ENCODE results near the gene ZNF385A. TPM values are rescaled to one million over a fixed set of nuclear protein-coding genes. Genes with fewer than 3 reads are reported as not detected.
A peak's percentile ranks its signal among the peaks of the same experiment; 100 is the strongest.

The ZNF385A gene
- total and polyA plus RNA-seq, 2 of the 4 experiments (the other 2 are of a cell fraction), result 0.36 to 2.5 TPM

GRCh38 chr12:54412786-54413185 is 28.3 kb upstream of the ZNF385A start (continued):
- no peak for TF ChIP-seq SMC3 (IDR thresholded peaks at IDR 0.05; ENCODE audit: low read depth, low read length)

GRCh38 chr12:54412348-54412747 is 27.8 kb upstream of the ZNF385A start:
- H3K4me1 ChIP-seq (ENCODE audit: control insufficient read depth, insufficient read depth, low read length), result peaks cover 34% of the 10 kb centered on the region
- no peak for ATAC-seq (ENCODE audit: low read depth)
- dilution Hi-C loops (cut with HindIII; ENCODE audit: low sequenced_read_pairs, unreplicated experiment), result no loop called here

More at GRCh38 chr12:54412348-54412747, 27.8 kb upstream of the ZNF385A start:
- Histone ChIP-seq H2BK15ac (ENCODE audit: low read depth, low read length) (no peak overlapping the region), H3K79me1 (ENCODE audit: low read depth in 1 of 2, low read length in 2 of 2) (peaks cover 22 to 75% of the 10 kb centered on the region in 2 experiments), H4K8ac (ENCODE audit: low read depth in 2 of 2, low read length in 2 of 2) (no peak overlapping the region), H2BK20ac (ENCODE audit: low read depth, low read length) (no peak overlapping the region), H3K18ac (ENCODE audit: low read depth, low read length) (no peak overlapping the region), H3K36me3 (ENCODE audit: control insufficient read depth, insufficient read depth, low read length) (peaks cover 40% of the 10 kb centered on the region), H3K14ac (replicated peaks; ENCODE audit: low read depth, low read length) (peak overlapping the region; percentile 21; the same call in 1 of the 2 replicates), H3K9me3 (ENCODE audit: control insufficient read depth, insufficient read depth, low read length) (no peaks in the 10 kb centered on the region), H3K27me3 (ENCODE audit: control insufficient read depth, insufficient read depth, low read length) (no peaks in the 10 kb centered on the region), H3K23ac (ENCODE audit: low read depth, low read length) (peak overlapping the region; percentile 41), H3K4me2 (ENCODE audit: low read depth, low read length) (no peak overlapping the region; the same call in 1 of the 2 replicates), H3K9me1 (ENCODE audit: insufficient read depth, low read length) (peaks cover 29% of the 10 kb centered on the region), H3K4ac (ENCODE audit: low read depth, low read length) (peak overlapping the region; percentile 38; the same call in 1 of the 2 replicates), H3K9ac (ENCODE audit: low read depth, low read length) (0 out of 2 replicates have a peak overlapping the region, but pooled peaks have one; percentile 34), H3K56ac (ENCODE audit: extremely low read depth, insufficient read depth, low read length) (peak overlapping the region; percentile 10; the same call in 1 of the 2 replicates), H4K20me1 (ENCODE audit: insufficient read depth, low read length) (peaks cover 97% of the 10 kb centered on the region), H2BK5ac (ENCODE audit: low read depth, low read length, poor library complexity, severe bottlenecking) (peak overlapping the region; percentile 67), H2BK120ac (ENCODE audit: low read depth, low read length) (no peak overlapping the region), H2AFZ (replicated peaks; ENCODE audit: low read length, poor library complexity) (no peak overlapping the region), H2AK9ac (replicated peaks; ENCODE audit: low read depth, low read length, poor library complexity) (peak overlapping the region; percentile 81), H2AK5ac (ENCODE audit: low read depth, low read length) (peak overlapping the region; percentile 30; the same call in 1 of the 2 replicates), H3K27ac (ENCODE audit: insufficient read depth, low read length) (peak overlapping the region; percentile 36), H4K91ac (ENCODE audit: insufficient read depth, low read depth, low read length) (no peak overlapping the region), H4K5ac (ENCODE audit: low read depth, low read length) (no peak overlapping the region), H3K4me3 (ENCODE audit: insufficient read depth, low read depth, low read length) (no peak overlapping the region)
- ChIA-PET POLR2A (ENCODE audit: unreplicated experiment) (no interaction called here), CTCF (interaction anchor here (1.0 to 1.5 kb wide), 3 partner anchors 27 to 42 kb away, joined by 3 to 4 read pairs (median 4); no protein-coding TSS in a partner anchor)
- in situ Hi-C loops (cut with MboI; ENCODE audit: low sequenced_read_pairs) (no loop called here), intact Hi-C loops (cut with micrococcal nuclease) (no loop called here)
- no CpG with 5 or more reads among the region's 4 CpGs for WGBS, 2 experiments (ENCODE audit: extremely low coverage in 2 of 2, insufficient read length in 1 of 2)
- no peak for TF ChIP-seq POLR2A (IDR thresholded peaks at IDR 0.05; ENCODE audit: low read depth, low read length)
- TF ChIP-seq RAD21 (IDR thresholded peaks at IDR 0.05; ENCODE audit: low read length), result no peak
- TF ChIP-seq, protein P1, sequence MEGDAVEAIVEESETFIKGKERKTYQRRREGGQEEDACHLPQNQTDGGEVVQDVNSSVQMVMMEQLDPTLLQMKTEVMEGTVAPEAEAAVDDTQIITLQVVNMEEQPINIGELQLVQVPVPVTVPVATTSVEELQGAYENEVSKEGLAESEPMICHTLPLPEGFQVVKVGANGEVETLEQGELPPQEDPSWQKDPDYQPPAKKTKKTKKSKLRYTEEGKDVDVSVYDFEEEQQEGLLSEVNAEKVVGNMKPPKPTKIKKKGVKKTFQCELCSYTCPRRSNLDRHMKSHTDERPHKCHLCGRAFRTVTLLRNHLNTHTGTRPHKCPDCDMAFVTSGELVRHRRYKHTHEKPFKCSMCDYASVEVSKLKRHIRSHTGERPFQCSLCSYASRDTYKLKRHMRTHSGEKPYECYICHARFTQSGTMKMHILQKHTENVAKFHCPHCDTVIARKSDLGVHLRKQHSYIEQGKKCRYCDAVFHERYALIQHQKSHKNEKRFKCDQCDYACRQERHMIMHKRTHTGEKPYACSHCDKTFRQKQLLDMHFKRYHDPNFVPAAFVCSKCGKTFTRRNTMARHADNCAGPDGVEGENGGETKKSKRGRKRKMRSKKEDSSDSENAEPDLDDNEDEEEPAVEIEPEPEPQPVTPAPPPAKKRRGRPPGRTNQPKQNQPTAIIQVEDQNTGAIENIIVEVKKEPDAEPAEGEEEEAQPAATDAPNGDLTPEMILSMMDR (conservative IDR thresholded peaks at IDR 0.05; ENCODE audit: low read depth, low read length), result no peak
- no peak for TF ChIP-seq ELK1 (IDR thresholded peaks at IDR 0.05; ENCODE audit: borderline replicate concordance, low read depth, low read length)
- no peak for TF ChIP-seq MAZ (IDR thresholded peaks at IDR 0.05; ENCODE audit: borderline replicate concordance, low read depth, low read length)
- no peak for TF ChIP-seq SMC3 (IDR thresholded peaks at IDR 0.05; ENCODE audit: low read depth, low read length)
- DNase-seq, result no peak
- no TSS peak for BruUV-seq (replicated peaks)
